GM12873 (cell line): ENCODE data around the gene OXCT2.

ENCODE experiments used
- CTCF ChIP-seq: IDR thresholded peaks from 2 replicates; pipeline ENCODE4 v1.5.1; 2012; ENCODE audit warnings: low read depth, mild to moderate bottlenecking, moderate library complexity, low read length, control low read depth; ENCODE audit not compliant: insufficient read depth; ENCODE audit errors: missing control alignments

The OXCT2 gene

GRCh38 chr1:39789571-39790110 lies 18.5 kb upstream of the OXCT2 start:
- TF ChIP-seq CTCF = no peak

GRCh38 chr1:39788758-39789570 lies 17.8 kb upstream of the OXCT2 start, which contains the start of gene BMP8B:
Gene BMP8B (minus strand): TSS chr1:39788865. CDS start chr1:39788485, 380 bp downstream.
- TF ChIP-seq CTCF = no peak

- TF ChIP-seq CTCF = no peak
Observed at GRCh38 chr1:39788426-39788757, 17.2 kb upstream of the OXCT2 start.

GRCh38 chr1:39787468-39787867 lies 16.3 kb upstream of the OXCT2 start:
- TF ChIP-seq CTCF = no peak

- TF ChIP-seq CTCF = no peak
Observed at GRCh38 chr1:39782103-39782502, 11.0 kb upstream of the OXCT2 start.

- TF ChIP-seq CTCF = no peak
Observed at GRCh38 chr1:39781349-39781715, 10.2 kb upstream of the OXCT2 start.

- TF ChIP-seq CTCF = no peak
Observed at GRCh38 chr1:39779821-39780220, 8.7 kb upstream of the OXCT2 start.
